NCI-H1930 (cell line): ENCODE measurements around the gene XPNPEP1.

Experiments
- DNase-seq, 2 experiments: peaks; one replicate each; lab custom pipeline; 2025; lab: John Stamatoyannopoulos, UW

XPNPEP1 gene

DNA sequence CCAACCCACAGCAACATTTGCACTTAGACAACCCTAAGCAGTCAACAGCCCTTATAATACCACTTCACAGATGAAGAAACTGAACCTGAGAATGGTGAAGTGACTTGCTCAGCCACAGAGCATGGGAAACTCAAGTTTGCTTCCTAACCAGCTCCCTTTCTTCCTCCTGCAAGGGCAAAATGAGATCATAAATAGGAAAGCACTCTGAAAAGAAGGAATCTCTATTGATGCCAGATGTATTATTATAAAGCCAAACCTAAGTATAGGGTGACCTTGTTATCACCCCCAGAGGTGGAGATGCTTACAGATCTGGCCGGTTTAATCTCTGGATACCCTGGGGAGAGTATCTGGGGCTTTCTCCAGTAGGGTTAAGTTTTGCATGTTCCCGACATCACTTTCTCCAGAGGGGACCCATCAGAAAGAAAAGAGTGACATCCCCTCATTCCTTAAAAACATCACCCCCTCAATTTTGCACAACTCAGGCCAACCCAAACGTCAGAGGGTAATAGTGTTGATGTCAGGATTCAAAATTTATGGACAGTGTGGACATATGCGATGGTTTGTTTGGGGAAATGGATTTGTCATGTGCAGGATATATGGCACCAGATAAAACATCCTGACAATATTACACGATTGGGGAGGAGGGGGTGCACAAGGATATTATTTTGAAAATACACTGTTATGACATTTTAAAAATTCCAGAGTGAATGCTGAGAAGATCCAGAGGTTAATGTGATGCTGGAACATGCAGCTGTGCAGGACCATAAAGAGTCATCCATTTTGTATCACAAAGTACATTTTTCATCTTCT lies 24.0 kb upstream of the XPNPEP1 start:
- no peak for DNase-seq

DNA sequence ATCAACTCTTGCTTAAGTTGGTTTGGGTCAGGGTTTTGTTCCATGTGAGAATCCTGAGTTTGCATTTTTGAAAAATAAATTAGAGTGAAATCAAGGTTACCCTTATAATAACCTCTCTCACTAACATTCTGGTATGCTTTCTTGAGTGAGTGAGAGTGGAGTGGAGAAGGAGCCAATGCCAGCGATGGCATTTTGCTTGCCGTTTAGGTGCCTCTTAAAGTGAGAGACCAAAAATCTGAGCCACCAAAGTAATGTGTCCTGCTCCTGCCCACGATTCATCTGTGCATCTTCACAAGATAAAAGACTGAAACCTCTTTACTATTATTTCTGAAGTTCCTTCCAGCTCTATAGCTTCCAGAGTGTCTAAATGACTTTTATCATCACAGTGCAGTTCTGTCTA lies 23.4 kb upstream of the XPNPEP1 start:
- DNase-seq, result no peak

DNA sequence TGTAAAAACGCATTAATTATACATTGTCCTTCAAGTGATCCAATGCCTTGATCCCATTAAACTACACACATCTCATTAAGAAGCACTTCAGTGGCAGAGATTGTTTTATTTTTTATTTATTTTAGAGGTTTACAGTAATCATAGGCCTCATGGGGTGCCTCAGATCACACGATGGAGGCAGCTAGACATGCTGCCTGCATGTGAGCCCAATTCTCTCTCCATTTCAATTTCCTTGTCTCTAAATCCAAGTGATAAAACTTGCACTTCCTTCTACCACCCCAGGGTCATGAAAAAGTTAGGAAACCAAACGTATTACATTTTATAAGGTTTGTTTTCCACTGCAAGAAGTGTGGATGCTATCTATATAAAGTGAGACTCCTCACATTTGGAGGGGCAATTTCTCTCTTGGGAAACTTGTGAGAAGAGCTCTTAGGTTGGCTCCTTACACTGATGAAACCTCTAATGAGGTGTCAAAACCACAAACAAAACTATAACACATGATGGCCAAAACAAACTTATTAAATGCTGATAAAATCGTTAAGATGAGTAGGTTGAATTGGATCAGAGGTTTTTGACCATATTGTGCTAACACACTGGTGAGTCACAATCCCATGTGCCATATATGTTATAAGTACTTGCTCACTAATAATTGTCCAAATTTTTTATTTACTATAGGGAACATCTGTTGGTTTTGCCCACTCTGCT lies 22.3 kb upstream of the XPNPEP1 start:
- DNase-seq, result no peak

DNA sequence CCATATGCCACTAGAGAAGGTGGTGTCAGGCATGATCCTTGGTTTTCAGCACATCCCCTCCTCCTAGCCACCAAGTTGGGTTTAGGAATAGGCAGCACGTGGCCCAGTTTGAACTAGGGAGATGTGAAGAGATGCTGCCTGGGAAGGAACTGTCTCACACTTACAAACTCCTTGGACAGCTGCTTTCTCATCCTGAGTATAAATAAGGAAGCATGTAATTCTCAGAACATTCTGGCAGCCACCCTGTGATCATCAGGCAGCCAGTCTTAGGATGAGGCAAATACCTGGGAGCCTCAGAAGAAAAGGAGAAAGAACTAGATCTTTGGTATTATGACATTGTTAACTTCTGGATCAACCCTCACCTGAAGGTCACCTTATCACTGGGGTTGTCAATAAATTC lies 21.3 kb upstream of the XPNPEP1 start:
- DNase-seq, result no peak

DNA sequence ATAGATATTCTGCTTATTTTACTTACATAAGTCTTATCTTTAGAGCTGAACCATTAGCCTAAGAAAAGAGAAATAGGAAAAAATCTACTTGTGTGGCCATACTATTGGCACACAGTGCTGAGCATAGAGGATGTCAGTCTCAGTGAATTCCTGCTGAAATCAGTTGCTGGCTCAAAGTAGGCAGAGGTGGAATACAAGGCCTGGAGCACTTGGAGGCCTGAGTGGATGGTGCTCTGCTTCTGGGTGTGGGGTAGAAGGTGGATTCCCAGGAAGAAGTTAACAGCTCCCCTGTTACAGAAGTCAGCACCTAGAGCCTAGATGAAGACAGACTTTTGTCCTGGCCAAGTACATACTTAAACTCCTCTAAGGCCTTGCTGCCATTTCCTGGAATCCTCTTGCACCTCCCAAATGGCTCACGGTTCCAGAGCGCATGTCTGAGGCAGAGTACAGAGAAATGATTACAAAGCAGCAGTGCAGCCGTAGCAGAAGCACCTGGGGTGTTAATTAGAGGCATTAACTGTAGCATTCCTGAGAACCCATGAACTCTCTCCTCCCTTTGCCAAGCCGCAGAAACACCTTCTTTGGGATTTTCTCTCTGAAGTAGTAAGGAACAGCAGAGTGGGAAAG lies 18.0 kb upstream of the XPNPEP1 start:
- DNase-seq, result no peak

DNA sequence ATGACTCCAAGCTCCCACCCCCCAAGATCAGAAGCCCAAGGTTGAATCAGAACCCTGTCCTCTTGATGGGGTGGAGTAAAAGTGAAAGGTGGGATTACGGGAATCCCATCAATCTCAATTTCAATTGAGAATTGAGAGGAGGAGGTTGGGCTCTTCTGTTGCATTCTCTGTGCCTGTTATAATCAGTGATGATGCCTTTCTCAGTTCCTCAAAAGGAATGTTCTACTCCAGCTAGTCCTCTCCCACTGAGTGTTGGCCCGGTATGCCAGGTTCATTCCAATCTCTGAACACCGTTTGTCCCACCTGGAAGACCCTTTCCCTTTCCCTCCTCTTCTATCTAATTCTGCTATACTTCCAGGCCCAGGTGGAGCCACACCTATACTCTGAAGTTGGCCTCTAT lies 17.2 kb upstream of the XPNPEP1 start:
- no peak for DNase-seq

DNA sequence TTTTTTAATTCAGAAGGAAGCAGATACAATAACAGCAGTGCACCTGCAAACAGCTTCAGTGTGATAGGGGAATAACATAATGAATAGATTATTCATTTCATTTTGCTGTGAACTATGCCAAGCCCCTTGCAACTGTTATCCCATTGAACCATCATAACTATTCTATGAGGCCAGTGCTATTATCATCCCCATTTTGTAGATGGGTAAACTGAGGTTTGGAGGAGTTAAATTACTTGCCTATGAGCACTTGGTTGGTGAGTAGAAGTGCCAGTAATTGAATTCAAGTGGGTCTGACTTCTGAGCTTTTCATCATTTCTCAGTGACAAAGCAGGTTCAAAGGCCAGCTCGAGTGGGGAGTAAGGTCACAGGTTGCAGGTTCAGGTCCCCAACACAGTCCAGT lies 16.8 kb upstream of the XPNPEP1 start:
- no peak for DNase-seq

DNA sequence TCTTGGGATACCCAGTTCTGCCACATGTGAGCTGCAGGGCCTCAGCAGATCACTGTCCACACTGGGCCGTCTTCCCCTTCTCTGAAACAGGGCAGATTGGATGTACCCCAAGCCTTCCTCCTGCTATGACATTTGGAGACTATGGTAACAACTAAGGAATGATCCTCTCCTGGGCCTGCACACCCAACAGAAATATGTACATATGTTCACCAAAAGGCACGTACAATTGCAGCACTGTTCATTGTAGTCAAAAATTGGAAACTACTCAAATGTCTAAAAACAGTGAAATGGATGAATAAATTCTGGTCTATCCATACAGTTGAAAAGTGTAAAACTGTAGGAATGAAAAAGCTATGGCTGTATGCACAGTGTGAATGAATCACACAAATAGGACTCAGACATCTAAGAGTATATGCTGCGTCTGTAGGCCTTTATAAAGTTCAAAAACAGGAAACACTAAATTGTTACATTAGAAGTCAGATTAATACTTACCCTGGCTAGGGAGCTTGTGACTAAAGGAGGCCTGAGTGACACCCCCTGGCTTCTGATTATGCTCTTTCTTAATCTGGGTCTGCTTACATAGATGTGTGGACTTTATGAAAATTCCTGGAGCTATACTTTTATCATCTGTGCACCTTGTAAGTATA lies 16.1 kb upstream of the XPNPEP1 start:
- DNase-seq, result no peak

DNA sequence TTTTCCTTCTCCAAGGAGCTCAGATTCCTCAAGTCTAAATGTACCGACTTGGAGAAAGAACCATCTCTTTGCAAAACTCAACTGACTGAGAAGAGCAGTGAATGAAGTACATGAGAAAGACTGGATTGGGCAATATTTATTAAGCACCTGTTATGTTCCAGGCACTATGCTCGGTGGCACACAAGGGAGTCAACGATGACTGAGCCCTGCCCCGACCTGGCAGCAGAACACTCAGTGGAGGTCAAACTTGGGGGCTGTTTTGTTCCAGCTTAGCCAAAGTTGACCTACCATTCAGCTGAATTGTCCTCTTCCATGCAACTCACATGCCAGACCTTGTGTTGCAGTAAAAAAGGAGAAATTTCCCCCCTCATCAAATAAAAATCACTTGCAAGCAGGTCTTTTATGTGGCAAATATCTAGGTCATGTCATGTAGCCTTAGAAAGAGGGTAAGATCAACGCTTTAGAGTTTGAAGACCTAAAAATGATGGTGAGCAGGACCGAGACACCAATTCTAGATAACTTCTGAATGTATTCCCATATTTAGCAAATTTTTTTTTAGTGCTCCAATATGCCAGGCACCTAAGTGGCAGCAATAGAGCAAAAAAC lies 14.3 kb upstream of the XPNPEP1 start:
- DNase-seq, result no peak

DNA sequence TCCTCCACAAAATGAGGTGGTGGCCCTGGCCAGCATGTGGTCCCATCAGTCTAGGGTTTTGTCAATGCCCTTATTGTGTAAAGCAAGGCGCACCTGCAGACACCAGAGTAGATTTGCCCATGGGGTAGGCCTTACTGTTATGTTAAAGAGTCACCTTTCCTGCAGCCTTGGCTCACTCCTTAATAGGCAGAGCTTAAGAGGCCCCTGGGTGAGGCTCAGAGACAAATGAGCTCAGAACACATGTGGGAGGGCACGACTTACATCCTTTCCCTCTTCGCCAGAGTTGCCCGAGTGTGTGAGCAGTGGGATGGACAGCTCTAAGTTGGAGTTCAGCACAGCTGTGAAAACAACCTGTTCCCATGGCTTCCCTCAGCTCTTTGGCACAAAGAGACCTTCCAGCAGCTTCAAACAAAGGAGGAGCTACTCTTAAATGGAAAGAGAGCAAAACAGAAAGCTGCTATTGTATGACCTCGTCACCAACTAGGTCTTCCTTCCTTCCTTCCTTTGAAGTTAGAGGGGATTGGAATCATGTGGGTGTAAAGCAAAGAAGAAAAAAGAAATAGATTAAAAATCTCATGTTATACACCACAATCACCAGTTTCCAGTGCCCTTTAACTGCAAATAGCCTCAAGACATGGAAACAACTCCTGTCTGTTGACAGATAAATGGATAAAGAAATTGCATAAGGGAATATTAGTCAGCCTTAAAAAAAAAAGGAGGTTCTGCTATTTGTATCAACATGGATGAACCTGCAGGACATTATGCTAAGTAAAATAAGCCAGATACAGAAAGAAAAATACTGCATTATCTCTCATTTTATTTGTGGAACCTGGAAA lies 11.9 kb upstream of the XPNPEP1 start:
- no peak for DNase-seq

DNA sequence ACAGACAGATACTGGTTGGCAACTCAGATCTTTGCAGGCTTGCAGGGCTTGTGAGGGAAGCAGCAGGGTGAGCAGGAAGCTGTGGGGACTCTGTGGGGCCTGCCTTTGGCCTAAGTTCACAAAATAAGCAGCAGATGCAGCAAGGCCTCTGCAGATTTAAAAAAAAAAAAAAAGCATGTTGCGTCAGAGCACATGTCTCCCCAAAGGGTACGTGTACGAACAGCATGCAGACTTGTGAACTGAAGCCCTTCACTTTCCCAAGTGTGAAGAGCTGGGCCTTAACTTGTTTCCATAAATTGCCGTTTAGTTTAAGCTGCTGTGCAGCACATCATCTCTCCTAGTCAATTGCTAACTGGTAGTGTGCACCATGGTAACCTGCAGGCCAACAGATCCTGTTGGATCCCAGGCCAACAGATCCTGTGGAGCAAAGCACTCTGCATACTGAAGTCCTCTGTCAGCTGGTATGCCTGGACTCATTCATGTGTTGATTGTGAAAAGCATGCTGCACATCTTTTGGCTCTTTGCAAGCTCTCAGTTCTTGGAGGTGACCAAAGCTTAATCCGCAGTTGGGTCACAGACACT lies 10.8 kb upstream of the XPNPEP1 start:
- no peak for DNase-seq

DNA sequence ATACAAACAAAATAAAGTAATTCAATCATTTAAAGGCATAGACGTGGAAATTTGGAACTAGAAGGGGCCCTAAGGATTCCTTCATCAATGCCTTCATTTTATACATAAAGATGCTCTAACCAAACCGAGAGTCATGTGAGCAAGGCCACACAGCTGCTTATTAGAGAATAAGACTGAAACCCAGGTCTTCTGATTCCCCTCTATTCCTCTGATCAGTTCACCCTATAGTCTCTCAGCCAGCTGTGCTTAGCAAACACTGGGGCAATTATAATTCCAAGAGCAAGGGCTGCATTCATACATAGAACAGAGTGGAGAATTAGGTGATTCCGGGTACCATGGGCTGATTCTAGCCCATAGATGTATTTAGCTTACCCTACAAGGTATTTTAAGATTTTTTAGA lies 9.7 kb upstream of the XPNPEP1 start:
- no peak for DNase-seq

DNA sequence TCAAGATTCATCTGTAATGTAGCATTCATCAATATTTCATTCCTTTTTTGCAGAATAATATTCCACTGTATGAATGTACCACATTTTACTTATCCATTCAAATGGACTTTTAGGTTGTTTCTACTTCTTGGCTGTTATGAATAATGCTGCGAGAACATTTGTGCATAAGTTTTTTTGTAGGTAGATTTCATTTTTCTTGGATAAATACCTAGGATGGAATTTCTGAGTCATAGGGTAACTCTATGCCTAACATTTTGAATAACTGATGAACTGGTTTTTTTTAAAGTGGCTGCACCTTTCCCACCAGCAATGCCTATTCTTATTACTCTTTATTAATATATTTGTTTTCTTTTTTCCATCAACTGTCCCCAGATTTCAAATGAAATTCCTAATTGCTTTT lies 9.1 kb upstream of the XPNPEP1 start:
- no peak for DNase-seq

DNA sequence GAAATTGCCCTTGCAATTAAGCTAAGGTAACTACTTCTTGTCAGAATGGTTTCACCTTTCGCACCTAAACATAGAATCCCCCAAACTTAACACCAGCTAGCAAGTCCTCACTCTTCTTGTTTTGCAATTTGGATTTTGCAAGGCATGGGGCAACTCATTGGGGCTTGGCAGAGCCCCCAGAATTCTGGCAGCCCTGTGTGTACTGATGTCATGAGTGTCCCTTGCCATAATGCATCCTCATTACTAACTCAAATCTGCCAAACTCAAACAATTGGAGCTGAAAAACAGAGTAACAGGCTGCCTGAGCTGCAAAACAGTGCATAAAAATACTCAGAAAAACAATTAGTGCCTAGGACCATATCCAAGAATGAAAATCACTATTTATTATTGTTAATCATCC lies 7.9 kb upstream of the XPNPEP1 start:
- DNase-seq, result no peak

DNA sequence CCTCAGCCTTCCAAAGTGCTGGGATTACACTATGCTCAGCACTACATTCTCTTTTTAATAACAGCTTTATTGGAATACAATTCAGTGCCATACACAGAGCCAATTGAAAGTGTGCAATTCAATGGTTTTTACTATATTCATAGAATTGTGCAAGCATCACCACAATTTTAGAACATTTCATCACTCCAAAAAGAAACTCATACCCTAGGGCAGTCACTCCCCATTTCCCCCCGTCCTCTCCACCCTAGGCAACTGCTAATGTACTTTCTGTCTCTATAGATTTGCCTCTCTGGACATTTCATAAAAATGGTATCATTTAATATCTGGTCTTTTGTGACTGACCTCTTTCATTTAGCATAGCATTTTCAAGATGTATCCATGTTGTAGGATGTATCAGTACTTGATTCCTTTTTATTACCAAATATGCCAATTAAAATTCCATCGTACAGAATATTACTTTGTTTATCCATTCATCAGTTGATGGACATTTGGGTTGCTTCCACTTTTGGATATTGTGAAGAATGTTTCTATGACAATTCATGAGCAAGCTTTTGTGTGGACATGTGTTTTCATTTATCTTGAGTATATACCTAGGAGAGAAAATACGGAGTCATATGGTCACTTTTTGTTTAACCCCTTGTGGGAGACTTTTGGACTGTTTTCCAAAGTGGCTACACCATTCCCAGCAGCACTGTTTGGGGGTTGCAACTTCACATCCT lies 6.3 kb upstream of the XPNPEP1 start:
- DNase-seq, result no peak

DNA sequence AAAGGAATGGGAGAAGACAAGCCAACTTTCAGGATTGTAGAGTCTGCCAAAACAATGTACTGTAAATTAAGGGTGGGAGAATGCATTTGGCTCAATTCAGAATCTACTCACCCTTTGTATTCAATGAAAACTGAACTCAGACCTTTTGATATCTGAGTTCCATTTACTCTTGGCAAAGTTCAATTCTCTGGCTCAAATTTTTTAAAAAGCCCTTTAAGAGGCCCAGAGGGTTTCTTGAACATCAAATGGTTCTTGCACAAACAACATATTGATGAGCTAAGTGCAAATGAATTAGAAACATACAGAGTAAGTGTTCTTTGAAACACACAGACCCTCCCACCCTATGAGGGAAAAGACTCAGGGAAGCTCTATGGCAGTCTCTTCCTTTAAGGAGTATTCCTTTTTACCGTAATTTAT lies 5.2 kb upstream of the XPNPEP1 start:
- DNase-seq, result no peak

DNA sequence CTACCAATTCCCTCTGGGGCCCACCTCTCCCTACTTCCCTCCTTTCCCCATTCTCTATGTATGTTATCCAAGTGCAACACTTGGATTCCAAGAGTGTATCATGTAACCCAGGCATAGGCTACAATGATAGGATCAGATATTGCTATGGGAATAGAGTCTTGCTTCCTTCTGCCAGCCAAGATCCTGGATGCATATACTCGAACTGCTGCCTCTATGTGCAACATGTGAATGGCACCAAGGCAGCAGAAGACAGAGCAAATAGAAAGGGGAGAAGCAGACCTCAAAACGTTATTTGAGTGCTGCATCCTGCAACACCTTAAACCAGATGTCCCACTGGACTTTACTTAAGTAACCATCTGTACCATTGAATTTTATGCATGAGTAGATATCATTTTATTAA lies 3.5 kb upstream of the XPNPEP1 start:
- no peak for DNase-seq

DNA sequence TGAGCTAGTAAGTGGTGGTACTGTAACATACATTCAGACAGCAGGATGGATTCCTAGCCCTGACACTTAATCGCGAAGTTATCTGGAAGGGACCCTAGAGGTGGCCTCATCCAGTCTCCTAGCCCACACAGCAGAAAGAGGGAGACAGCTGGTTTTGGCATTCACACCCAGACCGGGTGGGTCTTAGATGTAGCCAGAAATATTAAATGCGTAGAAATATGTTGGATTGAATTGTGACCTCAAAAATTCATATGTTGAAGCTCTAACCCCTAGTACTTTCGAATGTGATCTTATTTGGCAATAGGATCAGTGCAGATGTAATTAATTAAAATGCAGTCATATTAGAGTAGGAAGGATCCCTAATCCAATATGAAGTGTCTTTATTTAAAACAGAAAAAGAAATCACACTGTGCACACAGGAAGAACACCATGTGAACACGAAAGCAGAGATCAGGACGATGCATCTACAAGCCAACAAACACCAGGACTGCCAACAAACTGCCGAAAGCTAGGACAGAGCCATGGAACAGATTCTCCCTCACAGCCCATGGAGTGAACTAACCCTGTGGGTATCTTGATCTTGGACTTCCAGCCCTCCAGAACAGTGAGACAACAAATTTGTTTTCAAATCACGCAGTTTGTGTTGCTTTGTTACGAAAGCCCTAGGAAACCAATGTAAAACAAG lies 2.9 kb upstream of the XPNPEP1 start:
- no peak for DNase-seq

DNA sequence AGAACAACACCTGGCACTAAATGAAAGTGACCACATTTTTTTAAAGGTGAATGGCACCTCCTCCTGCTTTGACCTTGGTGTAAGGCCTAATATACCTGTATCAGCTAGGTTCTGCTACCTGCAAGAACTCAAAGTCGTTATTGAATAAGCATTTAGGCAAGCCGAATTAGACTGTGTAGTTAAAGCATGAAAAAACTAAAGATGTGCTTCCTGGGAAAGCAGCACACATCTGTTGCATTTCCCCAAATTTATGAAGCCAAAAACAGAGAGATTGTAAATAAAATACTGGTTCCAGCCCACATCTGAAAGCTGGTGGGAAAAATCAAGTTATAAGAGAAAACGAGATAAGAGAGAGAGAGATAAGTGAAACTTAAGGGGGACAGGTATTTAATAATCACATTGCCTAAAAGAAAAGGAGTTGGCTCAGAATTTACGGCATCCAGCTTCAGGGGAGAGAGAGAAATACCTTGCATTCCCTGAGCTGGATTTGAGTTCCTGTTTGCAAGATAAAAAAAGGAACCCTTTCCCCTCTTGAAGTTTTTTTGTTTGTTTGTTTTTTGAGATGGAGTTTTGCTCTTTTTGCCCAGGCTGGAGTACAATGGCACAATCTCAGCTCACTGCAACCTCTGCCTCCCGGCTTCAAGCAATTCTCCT lies 1.8 kb upstream of the XPNPEP1 start:
- DNase-seq, result no peak
